ENCODE measurements around the gene NTNG2.

DNA sequence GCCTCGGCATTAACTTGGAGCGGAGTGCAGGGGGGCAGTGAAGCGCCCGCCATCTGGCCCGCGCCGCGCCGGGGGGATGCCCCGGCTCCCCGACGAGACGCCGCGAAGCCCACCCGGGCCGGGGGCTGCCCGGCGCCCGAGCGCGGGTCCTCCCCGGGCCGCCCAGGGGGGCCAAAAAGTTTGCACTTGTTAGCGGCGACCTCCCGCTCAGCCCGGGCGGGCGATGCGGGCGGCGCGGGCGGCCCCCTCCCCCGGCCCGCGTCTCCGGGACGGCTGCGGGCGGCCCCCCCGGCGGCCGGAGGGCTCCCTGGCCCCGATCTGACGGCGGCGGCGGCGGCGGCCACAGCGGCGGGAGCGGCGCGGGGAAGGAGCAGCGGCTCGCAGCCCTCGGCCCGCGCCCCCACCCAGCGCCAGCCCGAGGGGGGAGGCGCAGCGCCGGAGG, at the start of gene NTNG2:
- TF ChIP-seq, protein P1, sequence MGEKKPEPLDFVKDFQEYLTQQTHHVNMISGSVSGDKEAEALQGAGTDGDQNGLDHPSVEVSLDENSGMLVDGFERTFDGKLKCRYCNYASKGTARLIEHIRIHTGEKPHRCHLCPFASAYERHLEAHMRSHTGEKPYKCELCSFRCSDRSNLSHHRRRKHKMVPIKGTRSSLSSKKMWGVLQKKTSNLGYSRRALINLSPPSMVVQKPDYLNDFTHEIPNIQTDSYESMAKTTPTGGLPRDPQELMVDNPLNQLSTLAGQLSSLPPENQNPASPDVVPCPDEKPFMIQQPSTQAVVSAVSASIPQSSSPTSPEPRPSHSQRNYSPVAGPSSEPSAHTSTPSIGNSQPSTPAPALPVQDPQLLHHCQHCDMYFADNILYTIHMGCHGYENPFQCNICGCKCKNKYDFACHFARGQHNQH (CRISPR knock-in tag; IDR thresholded peaks at IDR 0.05) = no peak
- TF ChIP-seq, protein P2, sequence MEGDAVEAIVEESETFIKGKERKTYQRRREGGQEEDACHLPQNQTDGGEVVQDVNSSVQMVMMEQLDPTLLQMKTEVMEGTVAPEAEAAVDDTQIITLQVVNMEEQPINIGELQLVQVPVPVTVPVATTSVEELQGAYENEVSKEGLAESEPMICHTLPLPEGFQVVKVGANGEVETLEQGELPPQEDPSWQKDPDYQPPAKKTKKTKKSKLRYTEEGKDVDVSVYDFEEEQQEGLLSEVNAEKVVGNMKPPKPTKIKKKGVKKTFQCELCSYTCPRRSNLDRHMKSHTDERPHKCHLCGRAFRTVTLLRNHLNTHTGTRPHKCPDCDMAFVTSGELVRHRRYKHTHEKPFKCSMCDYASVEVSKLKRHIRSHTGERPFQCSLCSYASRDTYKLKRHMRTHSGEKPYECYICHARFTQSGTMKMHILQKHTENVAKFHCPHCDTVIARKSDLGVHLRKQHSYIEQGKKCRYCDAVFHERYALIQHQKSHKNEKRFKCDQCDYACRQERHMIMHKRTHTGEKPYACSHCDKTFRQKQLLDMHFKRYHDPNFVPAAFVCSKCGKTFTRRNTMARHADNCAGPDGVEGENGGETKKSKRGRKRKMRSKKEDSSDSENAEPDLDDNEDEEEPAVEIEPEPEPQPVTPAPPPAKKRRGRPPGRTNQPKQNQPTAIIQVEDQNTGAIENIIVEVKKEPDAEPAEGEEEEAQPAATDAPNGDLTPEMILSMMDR (CRISPR knock-in tag; IDR thresholded peaks at IDR 0.05) = no peak
- no peak for TF ChIP-seq CCAR2 (optimal IDR thresholded peaks at IDR 0.05; ENCODE audit: low read depth, low read length)
- TF ChIP-seq ZFP36L1 (CRISPR knock-in tag; IDR thresholded peaks at IDR 0.05) = no peak
- TF ChIP-seq MIER3 (CRISPR knock-in tag; IDR thresholded peaks at IDR 0.05; ENCODE audit: borderline replicate concordance) = no peak
- TF ChIP-seq ZNF704 (CRISPR knock-in tag; IDR thresholded peaks at IDR 0.05; ENCODE audit: borderline replicate concordance) = no peak
- no peak for TF ChIP-seq SP1 (IDR thresholded peaks at IDR 0.05)
- TF ChIP-seq SP1 (CRISPR knock-in tag; IDR thresholded peaks at IDR 0.05) = no peak
- no peak for TF ChIP-seq TAF1 (CRISPR knock-in tag; IDR thresholded peaks at IDR 0.05)
- TF ChIP-seq PRPF4 (IDR thresholded peaks at IDR 0.05; ENCODE audit: low read depth, low read length, poor library complexity, severe bottlenecking) = no peak
- no peak for TF ChIP-seq ZKSCAN8 (CRISPR knock-in tag; IDR thresholded peaks at IDR 0.05; ENCODE audit: borderline replicate concordance)
- no peak for TF ChIP-seq RXRA (CRISPR knock-in tag; IDR thresholded peaks at IDR 0.05)
- TF ChIP-seq KMT2A (CRISPR knock-in tag; IDR thresholded peaks at IDR 0.05) = no peak
- TF ChIP-seq CREM (IDR thresholded peaks at IDR 0.05) = no peak
- TF ChIP-seq CREM (CRISPR knock-in tag; IDR thresholded peaks at IDR 0.05) = no peak
- TF ChIP-seq REST (IDR thresholded peaks at IDR 0.05; ENCODE audit: borderline replicate concordance in 1 of 2, low read depth in 1 of 2, low read length in 2 of 2) = no peak

Data from HepG2 (cell line).